ENCODE data around the gene CDH16. TPM values are rescaled to one million over a fixed set of nuclear protein-coding genes. Genes with fewer than 3 reads are reported as not detected.

CDH16 gene
- total RNA-seq, 2 experiments from 2014 or later: not detected

GRCh38 chr16:66904846-66905632 lies 13.6 kb downstream of the CDH16 start:
- H3K36me3 Mint-ChIP-seq (ENCODE audit: low read depth): no peaks in the 10 kb centered on the region
- H3K4me3 Mint-ChIP-seq: no peak overlapping the region
- no peaks in the 10 kb centered on the region for H3K27me3 Mint-ChIP-seq (ENCODE audit: low read depth)
- H3K4me1 Mint-ChIP-seq (ENCODE audit: low read depth): peaks cover 8% of the 10 kb centered on the region
- CTCF ChIA-PET: interaction anchor here (0.5 to 2.9 kb wide), 5 partner anchors 10 to 222 kb away, joined by 3 to 10 read pairs (median 3); no protein-coding TSS in a partner anchor
- intact Hi-C loops (cut with micrococcal nuclease): no loop called here
- no peak overlapping the region for H3K27ac Mint-ChIP-seq
- H3K9me3 Mint-ChIP-seq: no peaks in the 10 kb centered on the region
- no peak for DNase-seq

GRCh38 chr16:66904428-66904845 lies 14.2 kb downstream of the CDH16 start:
- peaks cover 8% of the 10 kb centered on the region for H3K4me1 Mint-ChIP-seq (ENCODE audit: low read depth)
- DNase-seq: no peak
- H3K9me3 Mint-ChIP-seq: no peaks in the 10 kb centered on the region
- no peak overlapping the region for H3K4me3 Mint-ChIP-seq
- H3K36me3 Mint-ChIP-seq (ENCODE audit: low read depth): no peaks in the 10 kb centered on the region
- H3K27me3 Mint-ChIP-seq (ENCODE audit: low read depth): no peaks in the 10 kb centered on the region
- intact Hi-C loops (cut with micrococcal nuclease): no loop called here
- CTCF ChIA-PET: interaction anchor here (1.1 to 2.9 kb wide), 2 partner anchors 9 to 12 kb away, joined by 3 to 10 read pairs; no protein-coding TSS in a partner anchor
- H3K27ac Mint-ChIP-seq: no peak overlapping the region

GRCh38 chr16:66903544-66904427 lies 14.9 kb downstream of the CDH16 start:
- CTCF ChIA-PET: interaction anchor here (0.6 to 2.9 kb wide), 4 partner anchors 9 to 83 kb away, joined by 3 to 10 read pairs (median 3); no protein-coding TSS in a partner anchor
- Mint-ChIP-seq H3K27me3 (ENCODE audit: low read depth) (no peaks in the 10 kb centered on the region), H3K4me3 (no peak overlapping the region), H3K4me1 (ENCODE audit: low read depth) (peaks cover 8% of the 10 kb centered on the region), H3K27ac (no peak overlapping the region), H3K9me3 (no peaks in the 10 kb centered on the region), H3K36me3 (ENCODE audit: low read depth) (no peaks in the 10 kb centered on the region)
- no peak for DNase-seq
- intact Hi-C loops (cut with micrococcal nuclease): no loop called here

- H3K9me3 Mint-ChIP-seq: no peaks in the 10 kb centered on the region
- no peaks in the 10 kb centered on the region for H3K36me3 Mint-ChIP-seq (ENCODE audit: low read depth)
- no peak for DNase-seq
- no peak overlapping the region for H3K27ac Mint-ChIP-seq
- H3K4me3 Mint-ChIP-seq: no peak overlapping the region
- intact Hi-C loops (cut with micrococcal nuclease): no loop called here
- no peaks in the 10 kb centered on the region for H3K27me3 Mint-ChIP-seq (ENCODE audit: low read depth)
- H3K4me1 Mint-ChIP-seq (ENCODE audit: low read depth): peaks cover 8% of the 10 kb centered on the region
- CTCF ChIA-PET: interaction anchor here (0.6 to 1.2 kb wide), 4 partner anchors 10 to 82 kb away, joined by 3 to 5 read pairs (median 3); no protein-coding TSS in a partner anchor
Observed at GRCh38 chr16:66902648-66903543, 15.8 kb downstream of the CDH16 start.

GRCh38 chr16:66901626-66902025 lies 17.1 kb downstream of the CDH16 start:
- H3K27me3 Mint-ChIP-seq (ENCODE audit: low read depth): no peaks in the 10 kb centered on the region
- H3K27ac Mint-ChIP-seq: no peak overlapping the region

GRCh38 chr16:66900721-66901441 lies 17.8 kb downstream of the CDH16 start:
- H3K36me3 Mint-ChIP-seq (ENCODE audit: low read depth): no peaks in the 10 kb centered on the region
- no peak overlapping the region for H3K27ac Mint-ChIP-seq
- no peaks in the 10 kb centered on the region for H3K27me3 Mint-ChIP-seq (ENCODE audit: low read depth)
- no peaks in the 10 kb centered on the region for H3K9me3 Mint-ChIP-seq
- intact Hi-C loops (cut with micrococcal nuclease): no loop called here
- H3K4me1 Mint-ChIP-seq (ENCODE audit: low read depth): peaks cover 3% of the 10 kb centered on the region
- CTCF ChIA-PET: no interaction called here
- DNase-seq: no peak
- H3K4me3 Mint-ChIP-seq: no peak overlapping the region

More at GRCh38 chr16:66901626-66902025, 17.1 kb downstream of the CDH16 start:
- no peak for DNase-seq
- Mint-ChIP-seq H3K4me1 (ENCODE audit: low read depth) (peaks cover 8% of the 10 kb centered on the region), H3K9me3 (no peaks in the 10 kb centered on the region), H3K4me3 (no peak overlapping the region), H3K36me3 (ENCODE audit: low read depth) (no peaks in the 10 kb centered on the region)
- CTCF ChIA-PET: interaction anchor here (1.0 to 1.2 kb wide), 2 partner anchors 9 to 27 kb away, joined by 3 to 5 read pairs; no protein-coding TSS in a partner anchor
- intact Hi-C loops (cut with micrococcal nuclease): no loop called here

- intact Hi-C loops (cut with micrococcal nuclease): no loop called here
- H3K4me3 Mint-ChIP-seq: no peak overlapping the region
Observed at GRCh38 chr16:66899945-66900710, 18.6 kb downstream of the CDH16 start.

GRCh38 chr16:66899310-66899944 lies 19.3 kb downstream of the CDH16 start:
- intact Hi-C loops (cut with micrococcal nuclease): no loop called here
- no peaks in the 10 kb centered on the region for H3K9me3 Mint-ChIP-seq
- no peak overlapping the region for H3K4me3 Mint-ChIP-seq
- no peaks in the 10 kb centered on the region for H3K36me3 Mint-ChIP-seq (ENCODE audit: low read depth)
- H3K4me1 Mint-ChIP-seq (ENCODE audit: low read depth): no peaks in the 10 kb centered on the region
- H3K27me3 Mint-ChIP-seq (ENCODE audit: low read depth): no peaks in the 10 kb centered on the region
- no peak for DNase-seq
- CTCF ChIA-PET: no interaction called here
- no peak overlapping the region for H3K27ac Mint-ChIP-seq

More at GRCh38 chr16:66899945-66900710, 18.6 kb downstream of the CDH16 start:
- Mint-ChIP-seq H3K27ac (no peak overlapping the region), H3K4me1 (ENCODE audit: low read depth) (no peaks in the 10 kb centered on the region), H3K36me3 (ENCODE audit: low read depth) (no peaks in the 10 kb centered on the region), H3K9me3 (no peaks in the 10 kb centered on the region), H3K27me3 (ENCODE audit: low read depth) (no peaks in the 10 kb centered on the region)
- DNase-seq: no peak
- CTCF ChIA-PET: no interaction called here

GRCh38 chr16:66898933-66899309 lies 19.8 kb downstream of the CDH16 start:
- intact Hi-C loops (cut with micrococcal nuclease): no loop called here
- CTCF ChIA-PET: interaction anchor here (1.0 kb wide), 1 partner anchor 19 kb away, joined by 3 read pairs; the partner anchor contains the start of gene PDP2

GRCh38 chr16:66898207-66898606 lies 20.5 kb downstream of the CDH16 start:
- no peak for DNase-seq
- H3K4me1 Mint-ChIP-seq (ENCODE audit: low read depth): peaks cover under 1% of the 10 kb centered on the region
- H3K36me3 Mint-ChIP-seq (ENCODE audit: low read depth): peaks cover under 1% of the 10 kb centered on the region
- no peak overlapping the region for H3K4me3 Mint-ChIP-seq
- H3K27ac Mint-ChIP-seq: no peak overlapping the region
- intact Hi-C loops (cut with micrococcal nuclease): no loop called here
- H3K9me3 Mint-ChIP-seq: no peaks in the 10 kb centered on the region
- CTCF ChIA-PET: interaction anchor here (1.0 kb wide), 1 partner anchor 18 kb away, joined by 3 read pairs; the partner anchor contains the start of gene PDP2
- H3K27me3 Mint-ChIP-seq (ENCODE audit: low read depth): no peaks in the 10 kb centered on the region

More at GRCh38 chr16:66898933-66899309, 19.8 kb downstream of the CDH16 start:
- Mint-ChIP-seq H3K4me1 (ENCODE audit: low read depth) (no peaks in the 10 kb centered on the region), H3K4me3 (no peak overlapping the region), H3K27ac (no peak overlapping the region), H3K36me3 (ENCODE audit: low read depth) (no peaks in the 10 kb centered on the region), H3K9me3 (no peaks in the 10 kb centered on the region), H3K27me3 (ENCODE audit: low read depth) (no peaks in the 10 kb centered on the region)
- no peak for DNase-seq

All from activated naive CD4-positive, alpha-beta T cell treated with anti-CD3 and anti-CD28 coated beads for 36 hours (primary cell).